Ovary (tissue), 9 donors: ENCODE measurements around the gene MOB4. TPM values are rescaled to one million over a fixed set of nuclear protein-coding genes. Genes with fewer than 3 reads are reported as not detected.
"Not testable (repeated sequence)": the region's sequence is repeated elsewhere in the genome, so short reads cannot be mapped to it uniquely, and the experiment has no call there.

Experiments
- DNase-seq, 5 donors: peaks; one replicate each; pipeline ENCODE4 v3.0.0-alpha.2; 2019 to 2020
- H3K27ac ChIP-seq, 2 donors: fragments of 200-600 bp; one replicate each; pipeline versions ENCODE4 v1.5.1 to v1.8.0; 2019 to 2022
- H3K27me3 ChIP-seq: fragments of 200-600 bp; one replicate; pipeline ENCODE4 v1.8.0; 2022
- H3K36me3 ChIP-seq: fragments of 200-600 bp; sonication (generic); one replicate; pipeline ENCODE4 v1.5.1; 2019
- H3K4me1 ChIP-seq: one replicate; pipeline ENCODE4 v1.8.1; 2013; ENCODE audit warnings: mild to moderate bottlenecking, moderate library complexity; ENCODE audit not compliant: insufficient read depth
- H3K4me3 ChIP-seq: fragments of 200-600 bp; sonication (generic); one replicate; pipeline ENCODE4 v1.5.1; 2017
- H3K9me3 ChIP-seq, 2 donors: fragments of 200-600 bp in 1 of 2; sonication (generic) in 1 of 2; one replicate each; pipeline versions ENCODE4 v1.5.1 to v1.8.1; 2013 to 2019; ENCODE audit warnings: mild to moderate bottlenecking in 1 of 2, moderate library complexity in 1 of 2
- EP300 ChIP-seq: sonication (generic); formaldehyde crosslinking; IDR thresholded peaks from one replicate; pipeline ENCODE4 v1.6.1; 2017; ENCODE audit warnings: antibody characterized with exemption
- POLR2A ChIP-seq: fragments of 450-650 bp; IDR thresholded peaks from one replicate; pipeline ENCODE4 v1.6.1; 2017; ENCODE audit warnings: antibody characterized with exemption, mild to moderate bottlenecking, moderate library complexity
- WGBS, 3 donors: extraction: QIAGEN DNeasy Blood & Tissue Kit in 1 of 3; methylation state at CpG; one replicate each; pipeline versions ENCODE4 v1.1.5 to v1.1.7; 2013 to 2017; 5-methylcytosine and 5-hydroxymethylcytosine counted together
- intact Hi-C, 4 donors: fragments of 100-400 bp; cut with DNase I; formaldehyde crosslinking; loops; one replicate each; pipeline versions ENCODE4 v1.11.0 to v1.15.1; 2022 to 2023
- polyA plus RNA-seq, 2 donors: library from polyadenylated mRNA; stranded (reverse); fragments of 200-250 nt in 1 of 2; fragments of 350-450 nt in 1 of 2; fragmentation: Illumina TruSeq in 1 of 2; extraction: RNeasy Lipid Tissue Mini Kit (QIAGEN cat#74804) in 1 of 2; gene quantifications; one replicate each; pipeline ENCODE4 v1.2.3, GENCODE V29; 2013 to 2014
- total RNA-seq, 7 donors: library from RNA; depleted of rRNA in 2 of 7; stranded (reverse); fragments of >200 nt in 2 of 7; fragmentation: NEBNext Ultra II Directional in 3 of 7; extraction: Animal tissue kit (Norgen Biotek cat#: 25700) in 3 of 7; gene quantifications; one replicate each; pipeline versions ENCODE4 v1.1.0 to v1.2.4, GENCODE V29; 2016 to 2023
- TF ChIP-seq, protein P1 (sequence below), 3 donors: fragments of 450-650 bp in 2 of 3; fragments of 200-600 bp in 1 of 3; IDR thresholded peaks; one replicate each; pipeline versions ENCODE4 v1.5.1 to v1.8.0; 2016 to 2022; ENCODE audit warnings: antibody characterized with exemption in 3 of 3, mild to moderate bottlenecking in 1 of 3
- donor health status: DM: no; HTN: no; CAD: no; lungs with moderate emphysema.
- donor health status: DM: no; HTN: no; CAD: no.
- donor health status: Bipolar disorder and iron deficiency.
- donor health status: DM: yes; HTN: yes; CAD: no.
- donor health status: DM: no; HTN: no; CAD: no.
- donor health status: DM: yes; HTN: yes; CAD: no.

The MOB4 gene
- total and polyA plus RNA-seq, 9 donors, result 18.7 to 36.2 (median 25.5) TPM

DNA sequence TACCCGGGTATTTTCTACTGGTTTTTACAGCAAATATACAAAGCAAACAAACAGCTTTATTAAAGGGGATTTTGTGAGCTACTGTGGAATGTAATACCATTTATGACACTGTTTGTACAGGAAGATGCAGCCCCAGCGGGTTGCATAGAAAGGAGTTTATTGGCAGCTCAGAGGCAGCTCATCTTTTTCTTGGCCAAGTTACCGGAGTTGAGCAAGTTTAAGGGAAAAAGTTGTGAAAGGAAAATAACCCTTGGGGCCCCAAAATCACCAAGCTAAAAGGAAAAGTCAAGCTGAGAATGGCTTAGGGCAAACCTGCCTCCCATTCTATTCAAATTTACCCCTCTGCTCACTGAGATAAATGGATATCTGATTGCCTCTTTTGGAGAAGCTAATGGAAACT, 60.8 kb downstream of the MOB4 start:
- no peak for DNase-seq
- peaks cover 2% of the 10 kb centered on the region for H3K4me1 ChIP-seq
- no peaks in the 10 kb centered on the region for H3K36me3 ChIP-seq
- H3K27ac ChIP-seq, result no peak overlapping the region
- WGBS, 3 donors, result 11 to 29% (median 22%) methylated on average over 3 of the region's 3 CpGs
- TF ChIP-seq, protein P1, sequence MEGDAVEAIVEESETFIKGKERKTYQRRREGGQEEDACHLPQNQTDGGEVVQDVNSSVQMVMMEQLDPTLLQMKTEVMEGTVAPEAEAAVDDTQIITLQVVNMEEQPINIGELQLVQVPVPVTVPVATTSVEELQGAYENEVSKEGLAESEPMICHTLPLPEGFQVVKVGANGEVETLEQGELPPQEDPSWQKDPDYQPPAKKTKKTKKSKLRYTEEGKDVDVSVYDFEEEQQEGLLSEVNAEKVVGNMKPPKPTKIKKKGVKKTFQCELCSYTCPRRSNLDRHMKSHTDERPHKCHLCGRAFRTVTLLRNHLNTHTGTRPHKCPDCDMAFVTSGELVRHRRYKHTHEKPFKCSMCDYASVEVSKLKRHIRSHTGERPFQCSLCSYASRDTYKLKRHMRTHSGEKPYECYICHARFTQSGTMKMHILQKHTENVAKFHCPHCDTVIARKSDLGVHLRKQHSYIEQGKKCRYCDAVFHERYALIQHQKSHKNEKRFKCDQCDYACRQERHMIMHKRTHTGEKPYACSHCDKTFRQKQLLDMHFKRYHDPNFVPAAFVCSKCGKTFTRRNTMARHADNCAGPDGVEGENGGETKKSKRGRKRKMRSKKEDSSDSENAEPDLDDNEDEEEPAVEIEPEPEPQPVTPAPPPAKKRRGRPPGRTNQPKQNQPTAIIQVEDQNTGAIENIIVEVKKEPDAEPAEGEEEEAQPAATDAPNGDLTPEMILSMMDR (IDR thresholded peaks at IDR 0.05), result no peak
- TF ChIP-seq POLR2A (no peak), EP300 (no peak)
- H3K9me3 ChIP-seq, result no peaks in the 10 kb centered on the region
- intact Hi-C loops, result no loop called here
- no peaks in the 10 kb centered on the region for H3K27me3 ChIP-seq
- H3K4me3 ChIP-seq, result no peak overlapping the region

GRCh38 chr2:197577446-197577845, 61.6 kb downstream of the MOB4 start:
- DNase-seq, result no peak
- intact Hi-C loops, result no loop called here
- no peak overlapping the region for H3K4me3 ChIP-seq
- H3K27ac ChIP-seq, result no peak overlapping the region
- 78 to 93% (median 88%) methylated on average over 4 of the region's 4 CpGs for WGBS, 3 donors
- H3K4me1 ChIP-seq, result no peaks in the 10 kb centered on the region
- H3K36me3 ChIP-seq, result no peaks in the 10 kb centered on the region
- no peaks in the 10 kb centered on the region for H3K9me3 ChIP-seq
- no peak for TF ChIP-seq EP300
- TF ChIP-seq POLR2A, result no peak
- TF ChIP-seq, protein P1 (IDR thresholded peaks at IDR 0.05), result no peak
- H3K27me3 ChIP-seq, result no peaks in the 10 kb centered on the region

GRCh38 chr2:197578294-197578693, 62.4 kb downstream of the MOB4 start:
- H3K9me3 ChIP-seq, H3K27me3 ChIP-seq, intact Hi-C loops, H3K27ac ChIP-seq, H3K4me1 ChIP-seq, DNase-seq, H3K4me3 ChIP-seq, H3K36me3 ChIP-seq: not testable (repeated sequence)
- 76 to 89% (median 82%) methylated on average over 2 of the region's 2 CpGs for WGBS, 3 donors

GRCh38 chr2:197580166-197580565, 64.3 kb downstream of the MOB4 start:
- H3K27ac ChIP-seq, intact Hi-C loops, H3K27me3 ChIP-seq, H3K4me1 ChIP-seq, H3K36me3 ChIP-seq, H3K9me3 ChIP-seq, H3K4me3 ChIP-seq, DNase-seq: not testable (repeated sequence)
- 90 to 99% (median 92%) methylated on average over 3 of the region's 3 CpGs for WGBS, 3 donors

- H3K4me1 ChIP-seq, H3K4me3 ChIP-seq, DNase-seq, H3K27ac ChIP-seq, intact Hi-C loops, H3K36me3 ChIP-seq, H3K27me3 ChIP-seq, H3K9me3 ChIP-seq: not testable (repeated sequence)
- WGBS, 3 donors, result 95 to 96% (median 95%) methylated on average over 7 of the region's 7 CpGs
Observed at GRCh38 chr2:197587255-197587654, 71.4 kb downstream of the MOB4 start.

DNA sequence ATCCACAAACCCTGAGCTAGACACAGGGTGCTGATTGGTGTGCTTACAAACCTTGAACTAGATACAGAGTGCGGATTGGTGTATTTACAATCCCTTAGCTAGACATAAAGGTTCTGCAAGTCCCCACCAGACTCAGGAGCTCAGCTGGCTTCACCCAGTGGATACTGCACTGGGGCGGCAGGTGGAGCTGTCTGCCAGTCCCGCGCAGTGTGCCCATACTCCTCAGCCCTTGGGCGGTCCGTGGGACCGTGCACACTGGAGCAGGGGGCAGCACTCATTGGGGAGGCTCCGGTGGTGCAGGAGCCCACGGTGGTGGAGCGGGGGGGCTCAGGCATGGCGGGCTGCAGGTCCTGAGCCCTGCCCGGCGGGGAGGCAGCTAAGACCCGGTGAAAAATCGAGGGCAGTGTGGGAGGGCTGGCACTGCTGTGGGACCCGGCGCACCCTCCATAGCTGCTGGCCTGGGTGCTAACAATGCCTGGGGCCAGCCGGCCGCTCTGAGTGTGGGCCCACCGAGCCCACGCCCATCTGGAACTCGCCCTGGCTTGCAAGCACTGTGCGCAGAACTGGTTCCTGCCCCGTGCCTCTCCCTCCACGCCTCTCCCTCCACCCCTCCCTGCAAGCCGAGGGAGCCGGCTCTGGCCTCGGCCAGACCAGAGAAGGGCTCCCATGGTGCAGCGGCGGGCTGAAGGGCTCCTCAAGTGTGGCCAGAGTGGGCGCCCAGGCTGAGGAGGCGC, 75.6 kb downstream of the MOB4 start:
- intact Hi-C loops, result no loop called here
- Histone ChIP-seq H3K4me3 (no peak overlapping the region), H3K4me1 (no peaks in the 10 kb centered on the region), H3K36me3 (no peaks in the 10 kb centered on the region), H3K9me3 (no peaks in the 10 kb centered on the region), H3K27me3 (no peaks in the 10 kb centered on the region), H3K27ac (no peak overlapping the region)
- no peak for TF ChIP-seq EP300
- no peak for TF ChIP-seq POLR2A
- TF ChIP-seq, protein P1 (IDR thresholded peaks at IDR 0.05), result no peak
- 98% methylated on average over 31 to 32 of the region's 32 CpGs for WGBS, 3 donors
- DNase-seq, result no peak
